ENCODE results near the gene HEMK1. TPM values are rescaled to one million over a fixed set of nuclear protein-coding genes. Genes with fewer than 3 reads are reported as not detected.

Gene HEMK1
- total RNA-seq, 3 donors from 2014 or later, result 19.7 to 29.9 (median 22.6) TPM

GRCh38 chr3:50525191-50525910 is 44.0 kb upstream of the HEMK1 start:
- no peaks in the 10 kb centered on the region for H3K4me1 ChIP-seq (ENCODE audit: low read depth)
- DNase-seq (no peak), ATAC-seq (no peak)
- no peak overlapping the region for H3K4me3 ChIP-seq
- TF ChIP-seq CTCF (IDR thresholded peaks at IDR 0.05), result no peak
- no peaks in the 10 kb centered on the region for H3K36me3 ChIP-seq (ENCODE audit: low read depth)
- intact Hi-C loops (cut with DNase I, micrococcal nuclease), result no loop called here
- H3K9me3 ChIP-seq, result no peaks in the 10 kb centered on the region

DNA sequence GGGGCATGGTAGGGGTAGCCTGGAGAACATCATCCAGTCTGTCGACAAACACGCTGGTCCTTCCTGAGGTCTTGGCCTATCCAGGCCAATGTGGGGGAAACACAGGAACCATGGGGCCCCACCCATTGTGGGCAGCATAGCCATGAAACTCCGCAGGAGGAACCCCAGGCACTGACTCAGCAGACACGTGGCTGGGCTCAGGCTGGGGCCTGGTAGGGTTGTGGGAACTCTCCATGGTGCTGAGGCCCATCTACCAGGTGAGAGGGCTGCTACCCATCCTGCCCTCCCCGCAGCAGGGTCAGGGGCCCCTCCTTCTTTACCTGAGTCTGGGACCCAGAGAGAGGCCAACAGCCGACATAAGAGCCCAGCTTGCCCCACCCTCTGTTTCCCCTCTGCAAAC is 43.3 kb upstream of the HEMK1 start:
- ATAC-seq (peak; percentile 65), DNase-seq (peak in 1 of 3 donors; percentile 66)
- Histone ChIP-seq H3K4me1 (ENCODE audit: low read depth) (no peaks in the 10 kb centered on the region), H3K4me3 (no peak overlapping the region), H3K36me3 (ENCODE audit: low read depth) (no peaks in the 10 kb centered on the region), H3K9me3 (no peaks in the 10 kb centered on the region)
- TF ChIP-seq CTCF (IDR thresholded peaks at IDR 0.05), result no peak
- intact Hi-C loops (cut with DNase I, micrococcal nuclease), result no loop called here

DNA sequence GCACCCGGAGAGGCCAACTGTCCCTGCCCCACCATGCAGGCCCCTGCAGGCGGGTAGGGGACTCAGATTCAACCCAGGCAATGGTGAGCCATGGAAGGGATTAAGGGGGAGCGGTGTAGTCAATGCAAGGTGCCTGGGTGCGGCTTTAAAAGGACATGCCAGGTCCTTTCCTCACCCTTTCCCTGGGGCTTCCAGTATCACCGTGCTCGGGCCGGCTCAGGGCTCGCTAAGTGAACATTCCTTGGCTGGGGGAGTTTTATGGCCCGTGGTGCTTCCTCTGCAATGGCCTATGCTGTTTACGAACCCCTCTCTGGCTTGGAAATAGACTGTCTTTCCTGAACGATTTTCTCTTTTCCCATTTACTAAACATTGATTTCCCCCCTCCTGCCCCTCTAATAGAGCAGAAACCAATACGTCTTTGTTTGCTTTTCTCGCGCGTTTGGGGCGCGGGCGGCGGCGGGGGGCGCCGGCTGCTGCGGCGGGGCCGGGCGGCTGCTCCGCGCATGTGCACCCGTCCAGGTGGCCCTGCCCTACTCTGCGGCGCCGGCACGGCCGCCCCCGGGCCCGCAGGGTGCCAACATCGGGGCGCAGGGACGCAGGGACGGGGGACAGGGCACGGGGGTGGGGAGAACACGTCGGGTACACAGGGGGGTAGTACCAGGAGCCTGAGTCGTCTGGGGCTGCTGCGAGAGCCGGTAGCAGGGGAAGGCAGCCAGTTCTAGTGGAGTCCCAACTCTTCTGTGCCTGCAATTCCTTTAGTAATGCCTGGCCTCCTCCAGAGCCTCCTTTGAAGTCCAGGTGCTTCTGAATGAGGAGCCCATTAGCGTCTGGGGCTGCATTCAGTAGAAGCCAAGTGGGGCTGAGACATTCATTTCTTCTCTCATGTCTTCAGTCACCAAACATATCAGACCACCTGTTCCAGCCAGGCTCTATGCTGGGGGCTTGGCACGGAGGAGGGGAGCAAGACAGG is 39.0 kb upstream of the HEMK1 start:
- H3K4me1 ChIP-seq (ENCODE audit: low read depth), result no peaks in the 10 kb centered on the region
- no peaks in the 10 kb centered on the region for H3K9me3 ChIP-seq
- intact Hi-C loops (cut with DNase I, micrococcal nuclease), result no loop called here
- DNase-seq, result no peak
- ATAC-seq, result no peak
- H3K4me3 ChIP-seq, result no peak overlapping the region
- no peak for TF ChIP-seq CTCF (IDR thresholded peaks at IDR 0.05)
- H3K36me3 ChIP-seq (ENCODE audit: low read depth), result no peaks in the 10 kb centered on the region

GRCh38 chr3:50531201-50531600 is 38.1 kb upstream of the HEMK1 start:
- H3K36me3 ChIP-seq (ENCODE audit: low read depth), result no peaks in the 10 kb centered on the region
- no peaks in the 10 kb centered on the region for H3K9me3 ChIP-seq
- no peak overlapping the region for H3K4me3 ChIP-seq
- DNase-seq (no peak), ATAC-seq (no peak)
- no peaks in the 10 kb centered on the region for H3K4me1 ChIP-seq (ENCODE audit: low read depth)
- intact Hi-C loops (cut with DNase I, micrococcal nuclease), result no loop called here
- TF ChIP-seq CTCF (IDR thresholded peaks at IDR 0.05), result no peak

- DNase-seq (no peak), ATAC-seq (no peak)
- TF ChIP-seq CTCF (IDR thresholded peaks at IDR 0.05), result no peak
- Histone ChIP-seq H3K4me3 (no peak overlapping the region), H3K4me1 (ENCODE audit: low read depth) (no peaks in the 10 kb centered on the region), H3K36me3 (ENCODE audit: low read depth) (no peaks in the 10 kb centered on the region), H3K9me3 (no peaks in the 10 kb centered on the region)
- intact Hi-C loops (cut with DNase I, micrococcal nuclease), result no loop called here
These were observed 37.1 kb upstream of the HEMK1 start for GRCh38 chr3:50532062-50532705.

Data from mucosa of descending colon (tissue), 3 donors.